Vagina (tissue), 2 donors: ENCODE data around the gene DDX43.

ENCODE experiments used
- CTCF ChIP-seq, 3 experiments: fragments of 450-650 bp in 2 of 3; fragments of 200-600 bp in 1 of 3; sonication (generic) in 1 of 3; IDR thresholded peaks; one replicate each; pipeline ENCODE4 v1.5.1; 2017 to 2019; ENCODE audit warnings: antibody characterized with exemption in 3 of 3, mild to moderate bottlenecking in 2 of 3, moderate library complexity in 2 of 3
- POLR2A ChIP-seq, 2 donors: fragments of 450-650 bp; IDR thresholded peaks; one replicate each; pipeline ENCODE4 v1.6.1; 2017; ENCODE audit warnings: antibody characterized with exemption in 2 of 2, mild to moderate bottlenecking in 2 of 2, moderate library complexity in 2 of 2
- POLR2AphosphoS5 ChIP-seq, 2 donors: sonication (generic); formaldehyde crosslinking; IDR thresholded peaks; one replicate each; pipeline ENCODE4 v1.9.0; 2017; ENCODE audit warnings: antibody characterized with exemption in 2 of 2, mild to moderate bottlenecking in 2 of 2, low read depth in 1 of 2; ENCODE audit not compliant: insufficient read depth in 1 of 2

DNA sequence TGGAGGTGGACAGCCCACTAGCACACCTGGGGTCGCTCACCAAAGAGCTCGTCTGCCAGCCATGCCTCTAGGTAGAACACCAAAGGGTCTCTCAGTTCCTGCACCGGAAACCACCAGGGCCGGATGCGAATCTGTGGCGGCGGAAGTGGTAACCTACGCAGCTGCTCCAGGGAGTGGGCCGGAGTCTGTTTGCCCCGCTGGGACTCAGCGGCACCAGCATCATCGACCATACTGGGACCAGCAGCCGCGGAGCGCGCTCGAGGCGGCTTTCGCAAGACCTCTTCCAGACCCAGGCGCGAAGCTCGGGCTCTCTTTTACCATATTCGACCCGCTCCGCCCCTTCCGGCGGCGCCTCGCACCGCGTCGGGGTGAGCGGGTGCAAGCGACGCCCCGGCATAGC is 25.1 kb upstream of the DDX43 start, which contains the start of gene OOEP:
- TF ChIP-seq CTCF (IDR thresholded peaks at IDR 0.05): no peak
- no peak for TF ChIP-seq POLR2A (IDR thresholded peaks at IDR 0.05)
- TF ChIP-seq POLR2AphosphoS5 (IDR thresholded peaks at IDR 0.05; ENCODE audit: insufficient read depth in 1 of 2, low read depth in 1 of 2): no peak
